Naive thymus-derived CD4-positive, alpha-beta T cell (primary cell): Measurements from ENCODE around the gene HDAC1. TPM values are rescaled to one million over a fixed set of nuclear protein-coding genes. Genes with fewer than 3 reads are reported as not detected.
"Not testable (repeated sequence)": the region's sequence is repeated elsewhere in the genome, so short reads cannot be mapped to it uniquely, and the experiment has no call there.

Experiments used
- ATAC-seq: fragments of 150-1000 bp; cut with Tn5 transposase; 2 replicates; pipeline ENCODE4 v1.10.0; 2021; ENCODE audit warnings: mild to moderate bottlenecking, moderate library complexity
- CTCF ChIA-PET: fragments of 350-600 bp; sonication (Branson Sonifier 250); formaldehyde crosslinking; loops from one replicate; lab custom pipeline; 2021; ENCODE audit warnings: antibody characterized with exemption; lab: Charles Lee
- POLR2A ChIA-PET: fragments of 350-600 bp; sonication (Branson Sonifier 250); formaldehyde crosslinking; loops from one replicate; lab custom pipeline; 2021; ENCODE audit warnings: antibody characterized with exemption, inconsistent platforms; lab: Charles Lee
- DNase-seq, 9 donors: peaks; one replicate each; pipeline versions ENCODE4 v3.0.0 to v3.0.0-alpha.2; 2020 to 2022; ENCODE audit warnings: mixed read lengths in 1 of 9
- H3K27ac ChIP-seq: one replicate; pipeline ENCODE4 v1.7.0; 2013; ENCODE audit warnings: mild to moderate bottlenecking, low read depth, low read length, moderate library complexity
- H3K27me3 ChIP-seq, 2 donors: one replicate each; pipeline ENCODE4 v1.7.0; 2013; ENCODE audit warnings: low read length in 2 of 2, mild to moderate bottlenecking in 2 of 2, moderate library complexity in 2 of 2; ENCODE audit not compliant: control insufficient read depth in 2 of 2, insufficient read depth in 2 of 2
- H3K36me3 ChIP-seq, 3 experiments: 1 replicate in 2 of 3; 2 replicates in 1 of 3; pipeline ENCODE4 v1.7.0; 2013; ENCODE audit warnings: low read length in 3 of 3, mild to moderate bottlenecking in 3 of 3, moderate library complexity in 1 of 3; ENCODE audit not compliant: insufficient read depth in 3 of 3, control insufficient read depth in 2 of 3
- H3K4me1 ChIP-seq, 2 donors: one replicate each; pipeline ENCODE4 v1.7.0; 2013; ENCODE audit warnings: low read length in 2 of 2, mild to moderate bottlenecking in 2 of 2, moderate library complexity in 1 of 2; ENCODE audit not compliant: control insufficient read depth in 2 of 2, insufficient read depth in 2 of 2
- H3K4me3 ChIP-seq: 2 replicates; pipeline ENCODE4 v1.7.0; 2013; ENCODE audit warnings: mild to moderate bottlenecking, low read length
- H3K9me3 ChIP-seq, 3 experiments: 1 replicate in 2 of 3; 2 replicates in 1 of 3; pipeline ENCODE4 v1.7.0; 2013; ENCODE audit warnings: low read length in 3 of 3; ENCODE audit not compliant: control insufficient read depth in 2 of 3
- H3K27ac Mint-ChIP-seq, 9 donors: one replicate each; pipeline ENCODE4 v1.8.0; 2020 to 2022; ENCODE audit warnings: mixed read lengths in 9 of 9, mild to moderate bottlenecking in 8 of 9, moderate library complexity in 5 of 9, inconsistent platforms in 2 of 9
- H3K27me3 Mint-ChIP-seq, 5 donors: one replicate each; pipeline ENCODE4 v1.8.0; 2021 to 2022; ENCODE audit warnings: mixed read lengths in 5 of 5, mild to moderate bottlenecking in 1 of 5
- H3K36me3 Mint-ChIP-seq, 5 donors: one replicate each; pipeline ENCODE4 v1.8.0; 2020 to 2022; ENCODE audit warnings: mixed read lengths in 5 of 5, mild to moderate bottlenecking in 3 of 5, inconsistent platforms in 1 of 5
- H3K4me1 Mint-ChIP-seq, 7 donors: one replicate each; pipeline ENCODE4 v1.8.0; 2020 to 2022; ENCODE audit warnings: mixed read lengths in 7 of 7, mild to moderate bottlenecking in 3 of 7, inconsistent platforms in 1 of 7
- H3K4me3 Mint-ChIP-seq, 10 donors: one replicate each; pipeline ENCODE4 v1.8.0; 2020 to 2022; ENCODE audit warnings: mild to moderate bottlenecking in 10 of 10, mixed read lengths in 10 of 10, moderate library complexity in 6 of 10, inconsistent platforms in 2 of 10
- H3K9me3 Mint-ChIP-seq, 11 donors: one replicate each; pipeline ENCODE4 v1.8.0; 2020 to 2022; ENCODE audit warnings: mixed read lengths in 11 of 11, mild to moderate bottlenecking in 4 of 11, inconsistent platforms in 1 of 11, moderate library complexity in 1 of 11
- intact Hi-C, 2 donors: fragments of 100-400 bp; cut with micrococcal nuclease; formaldehyde crosslinking; loops; one replicate each; pipeline ENCODE4 v1.15.1; 2023
- polyA plus RNA-seq, 2 donors: library from polyadenylated mRNA; unstranded; fragments of 300-500 nt; fragmentation: Illumina TruSeq; gene quantifications; one replicate each; pipeline ENCODE4 v1.2.3, GENCODE V29; 2021
- total RNA-seq, 6 experiments: library from RNA in 5 of 6; stranded (reverse) in 5 of 6; gene quantifications; 1 replicate in 5 of 6; 2 replicates in 1 of 6; pipeline ENCODE4 v1.2.3 and lab custom pipeline; 2021 to 2026

Gene HDAC1
- total and polyA plus RNA-seq, 7 experiments from 2014 or later = 81.8 to 209 (median 174) TPM

- intact Hi-C loops = no loop called here
- peaks cover 0 to 23% (median 5%) of the 10 kb centered on the region in 3 experiments for H3K36me3 ChIP-seq
- H3K4me1 ChIP-seq = peaks cover 38 to 42% of the 10 kb centered on the region in 2 donors
- ChIA-PET CTCF (interaction anchor here (1.7 kb wide), 1 partner anchor 9 kb away, joined by 10 read pairs; no protein-coding TSS in a partner anchor), POLR2A (interaction anchor here (2.5 to 28.2 kb wide), 5 partner anchors 3 to 79 kb away, joined by 13 to 738 read pairs (median 155); partner anchors contain the start of genes FAM167B, HDAC1, LCK and MARCKSL1)
- peak overlapping the region; percentile 63 for H3K4me3 ChIP-seq
- no peak for ATAC-seq
- no peak for DNase-seq
- H3K27ac ChIP-seq = peak overlapping the region; percentile 91
- Mint-ChIP-seq H3K4me1 (peaks cover 19 to 51% (median 48%) of the 10 kb centered on the region in 7 donors), H3K4me3 (peak overlapping the region; percentile 81 to 100 (median 88)), H3K27me3 (no peaks in the 10 kb centered on the region), H3K27ac (peak overlapping the region; percentile 86 to 97 (median 94)), H3K36me3 (peaks cover 5 to 44% (median 34%) of the 10 kb centered on the region in 5 donors), H3K9me3 (no peaks in the 10 kb centered on the region)
- no peaks in the 10 kb centered on the region for H3K27me3 ChIP-seq
- H3K9me3 ChIP-seq = no peaks in the 10 kb centered on the region
Observed at GRCh38 chr1:32257227-32257508, 34.7 kb upstream of the HDAC1 start.

- peak overlapping the region; percentile 70 for H3K27ac ChIP-seq
- peak overlapping the region; percentile 33 for H3K4me3 ChIP-seq
Observed at GRCh38 chr1:32263236-32263593, 28.7 kb upstream of the HDAC1 start.

GRCh38 chr1:32263744-32264143 is 28.1 kb upstream of the HDAC1 start:
- Mint-ChIP-seq H3K27me3 (no peaks in the 10 kb centered on the region), H3K36me3 (peaks cover 3 to 29% (median 21%) of the 10 kb centered on the region in 5 donors), H3K4me1 (peaks cover 38 to 66% (median 49%) of the 10 kb centered on the region in 7 donors), H3K9me3 (peaks cover 0 to 4% (median 0%) of the 10 kb centered on the region in 11 donors), H3K4me3 (peak overlapping the region; percentile 54 to 86 (median 78)), H3K27ac (peak overlapping the region; percentile 84 to 99 (median 95))
- peaks cover 0 to 12% (median 11%) of the 10 kb centered on the region in 3 experiments for H3K36me3 ChIP-seq
- H3K27ac ChIP-seq = peak overlapping the region; percentile 70
- H3K9me3 ChIP-seq = no peaks in the 10 kb centered on the region
- POLR2A ChIA-PET = interaction anchor here (1.1 to 25.2 kb wide), 5 partner anchors 8 to 72 kb away, joined by 3 to 738 read pairs (median 5); partner anchors contain the start of genes FAM167B and LCK
- intact Hi-C loops = loop anchor here in 1 of 2 donors (1.0 kb wide), 2 partner anchors 7 to 10 kb away; no protein-coding TSS in a partner anchor
- peak; percentile 84 for ATAC-seq
- CTCF ChIA-PET = interaction anchor here (0.6 kb wide), 1 partner anchor 109 kb away, joined by 3 read pairs; no protein-coding TSS in a partner anchor
- no peaks in the 10 kb centered on the region for H3K27me3 ChIP-seq
- DNase-seq = peak in 5 of 9 donors; percentile 51 to 61 (median 55)
- peak overlapping the region; percentile 19 for H3K4me3 ChIP-seq
- peaks cover 53 to 71% of the 10 kb centered on the region in 2 donors for H3K4me1 ChIP-seq

More at GRCh38 chr1:32263236-32263593, 28.7 kb upstream of the HDAC1 start:
- Mint-ChIP-seq H3K36me3 (peaks cover 3 to 30% (median 21%) of the 10 kb centered on the region in 5 donors), H3K4me3 (peak overlapping the region in 8 of 10 donors; percentile 49 to 86 (median 71)), H3K4me1 (peaks cover 38 to 69% (median 49%) of the 10 kb centered on the region in 7 donors), H3K27ac (peak overlapping the region; percentile 84 to 99 (median 95))
- ATAC-seq, H3K9me3 ChIP-seq, DNase-seq, H3K9me3 Mint-ChIP-seq, H3K27me3 ChIP-seq, intact Hi-C loops, H3K27me3 Mint-ChIP-seq: not testable (repeated sequence)
- Histone ChIP-seq H3K4me1 (peaks cover 56 to 76% of the 10 kb centered on the region in 2 donors), H3K36me3 (peaks cover 0 to 12% (median 11%) of the 10 kb centered on the region in 3 experiments)
- POLR2A ChIA-PET = interaction anchor here (1.0 to 25.2 kb wide), 6 partner anchors 8 to 72 kb away, joined by 3 to 738 read pairs (median 4); partner anchors contain the start of genes FAM167B and LCK
- CTCF ChIA-PET = interaction anchor here (0.6 to 1.8 kb wide), 2 partner anchors 15 to 110 kb away, joined by 3 to 5 read pairs; no protein-coding TSS in a partner anchor

- H3K4me1 Mint-ChIP-seq = peaks cover 31 to 61% (median 42%) of the 10 kb centered on the region in 7 donors
- H3K27ac Mint-ChIP-seq = peak overlapping the region; percentile 85 to 99 (median 95)
- no peak for DNase-seq
- no peaks in the 10 kb centered on the region for H3K27me3 ChIP-seq
- H3K27me3 Mint-ChIP-seq = no peaks in the 10 kb centered on the region
- peaks cover 3 to 25% (median 13%) of the 10 kb centered on the region in 5 donors for H3K36me3 Mint-ChIP-seq
- H3K4me3 ChIP-seq = peak overlapping the region; percentile 11
- ATAC-seq = no peak
- H3K4me3 Mint-ChIP-seq = peak overlapping the region; percentile 12 to 84 (median 72)
- no peaks in the 10 kb centered on the region for H3K9me3 ChIP-seq
- H3K36me3 ChIP-seq = peaks cover 0 to 7% (median 5%) of the 10 kb centered on the region in 3 experiments
- POLR2A ChIA-PET = interaction anchor here (0.6 to 25.2 kb wide), 11 partner anchors 8 to 281 kb away, joined by 3 to 738 read pairs (median 6); partner anchors contain the start of genes FAM167B, HDAC1, LCK and MARCKSL1
- H3K4me1 ChIP-seq = peaks cover 43 to 70% of the 10 kb centered on the region in 2 donors
- peak overlapping the region; percentile 70 for H3K27ac ChIP-seq
- CTCF ChIA-PET = interaction anchor here (0.7 to 2.7 kb wide), 5 partner anchors 12 to 25 kb away, joined by 3 to 7 read pairs (median 4); partner anchors contain the start of gene FAM167B
- H3K9me3 Mint-ChIP-seq = peaks cover 0 to 4% (median 0%) of the 10 kb centered on the region in 11 donors
- intact Hi-C loops = no loop called here
Observed at GRCh38 chr1:32265846-32266245, 26.0 kb upstream of the HDAC1 start.

GRCh38 chr1:32266921-32267591 is 24.8 kb upstream of the HDAC1 start:
- peak; percentile 69 for ATAC-seq
- intact Hi-C loops = loop anchor here in 1 of 2 donors (1.0 kb wide), 1 partner anchor 17 kb away; no protein-coding TSS in a partner anchor
- peak overlapping the region; percentile 70 to 96 (median 86) for H3K4me3 Mint-ChIP-seq
- Histone ChIP-seq H3K36me3 (peaks cover 0 to 7% (median 0%) of the 10 kb centered on the region in 3 experiments), H3K4me3 (peak overlapping the region; percentile 18), H3K27me3 (no peaks in the 10 kb centered on the region), H3K27ac (peak overlapping the region; percentile 64), H3K4me1 (peaks cover 55 to 78% of the 10 kb centered on the region in 2 donors), H3K9me3 (no peaks in the 10 kb centered on the region)
- H3K36me3 Mint-ChIP-seq = peaks cover 3 to 34% (median 13%) of the 10 kb centered on the region in 5 donors
- H3K9me3 Mint-ChIP-seq = peaks cover 0 to 4% (median 0%) of the 10 kb centered on the region in 11 donors
- DNase-seq = peak in 6 of 9 donors; percentile 41 to 68 (median 52)
- peak overlapping the region; percentile 93 to 100 (median 99) for H3K27ac Mint-ChIP-seq
- peaks cover 42 to 72% (median 54%) of the 10 kb centered on the region in 7 donors for H3K4me1 Mint-ChIP-seq
- ChIA-PET CTCF (interaction anchor here (0.7 to 2.7 kb wide), 7 partner anchors 9 to 51 kb away, joined by 3 to 7 read pairs (median 4); partner anchors contain the start of gene FAM167B), POLR2A (interaction anchor here (0.6 to 25.2 kb wide), 4 partner anchors 19 to 1030 kb away, joined by 3 to 738 read pairs (median 6); partner anchors contain the start of genes FAM167B, HDAC1 and LCK)
- H3K27me3 Mint-ChIP-seq = no peaks in the 10 kb centered on the region

GRCh38 chr1:32269744-32270143 is 22.1 kb upstream of the HDAC1 start:
- intact Hi-C loops = no loop called here
- ChIA-PET POLR2A (interaction anchor here (0.6 to 25.2 kb wide), 3 partner anchors 13 to 48 kb away, joined by 4 to 738 read pairs (median 5); partner anchors contain the start of genes EIF3I, FAM167B, LCK and TMEM234), CTCF (interaction anchor here (0.7 to 1.4 kb wide), 5 partner anchors 12 to 29 kb away, joined by 3 to 5 read pairs (median 4); no protein-coding TSS in a partner anchor)
- Histone ChIP-seq H3K36me3 (peaks cover 4 to 6% (median 6%) of the 10 kb centered on the region in 3 experiments), H3K27me3 (no peaks in the 10 kb centered on the region), H3K27ac (peak overlapping the region; percentile 41), H3K9me3 (no peaks in the 10 kb centered on the region), H3K4me1 (peaks cover 59 to 76% of the 10 kb centered on the region in 2 donors), H3K4me3 (no peak overlapping the region)
- ATAC-seq = no peak
- H3K27me3 Mint-ChIP-seq = no peaks in the 10 kb centered on the region
- DNase-seq = no peak
- peak overlapping the region; percentile 40 to 96 (median 86) for H3K27ac Mint-ChIP-seq
- H3K4me3 Mint-ChIP-seq = peak overlapping the region in 9 of 10 donors; percentile 6 to 53 (median 44)
- peaks cover 53 to 77% (median 63%) of the 10 kb centered on the region in 7 donors for H3K4me1 Mint-ChIP-seq
- peaks cover 3 to 38% (median 15%) of the 10 kb centered on the region in 5 donors for H3K36me3 Mint-ChIP-seq
- peaks cover 0 to 8% (median 0%) of the 10 kb centered on the region in 11 donors for H3K9me3 Mint-ChIP-seq
